A549 (cell line): ENCODE results near the gene LAIR1.

Experiments used
- CTCF ChIP-seq: fragments of >200 bp; sonication (Bioruptor Twin); formaldehyde crosslinking; IDR thresholded peaks from 3 replicates; pipeline ENCODE4 v1.5.1; 2016
- MYC ChIP-seq: IDR thresholded peaks from 2 replicates; pipeline ENCODE4 v1.6.1; 2012; ENCODE audit warnings: mild to moderate bottlenecking, inconsistent platforms, low read length, improper control_type of control experiment, borderline replicate concordance
- POLR2A ChIP-seq: IDR thresholded peaks from 2 replicates; pipeline ENCODE4 v1.6.1; 2012; ENCODE audit warnings: mild to moderate bottlenecking, low read length
- RARB ChIP-seq: fragments of 250-450 bp; sonication (Bioruptor Pico); IDR thresholded peaks from 2 replicates; pipeline ENCODE4 v1.8.0; 2021; ENCODE audit warnings: mild to moderate bottlenecking, moderate library complexity
- REST ChIP-seq: fragments of 200-600 bp; sonication (generic); IDR thresholded peaks from 2 replicates; pipeline ENCODE4 v1.6.1; 2016; ENCODE audit warnings: antibody characterized with exemption, mild to moderate bottlenecking, moderate library complexity
- ZC3H11A ChIP-seq: fragments of 450-650 bp; IDR thresholded peaks from 2 replicates; pipeline ENCODE4 v1.6.1; 2014; ENCODE audit warnings: antibody characterized with exemption, mild to moderate bottlenecking

GRCh38 chr19:54336893-54337857, 27.6 kb downstream of the LAIR1 start:
- TF ChIP-seq RARB (CRISPR knock-in tag): no peak
- no peak for TF ChIP-seq REST
- TF ChIP-seq CTCF: no peak
- TF ChIP-seq POLR2A: no peak
- TF ChIP-seq ZC3H11A: no peak
- TF ChIP-seq MYC: no peak
